Chondrocyte (in vitro differentiated cells): ENCODE measurements around the gene TMEM141. TPM values are rescaled to one million over a fixed set of nuclear protein-coding genes. Genes with fewer than 3 reads are reported as not detected.
"Not testable (repeated sequence)": the region's sequence is repeated elsewhere in the genome, so short reads cannot be mapped to it uniquely, and the experiment has no call there.

Experiments used
- DNase-seq: peaks from one replicate; pipeline ENCODE4 v3.0.0; 2021; ENCODE audit warnings: mixed read lengths, low spot score
- H3K27ac Mint-ChIP-seq: one replicate; pipeline ENCODE4 v1.8.0; 2021; ENCODE audit warnings: mild to moderate bottlenecking, moderate library complexity, mixed read lengths; ENCODE audit not compliant: unreplicated experiment
- H3K27me3 Mint-ChIP-seq: 2 replicates; pipeline ENCODE4 v1.8.0; 2021; ENCODE audit warnings: low read depth, mixed read lengths
- H3K36me3 Mint-ChIP-seq: 2 replicates; pipeline ENCODE4 v1.8.0; 2021; ENCODE audit warnings: low read depth, mixed read lengths
- H3K4me1 Mint-ChIP-seq: 2 replicates; pipeline ENCODE4 v1.8.0; 2021; ENCODE audit warnings: low read depth, mild to moderate bottlenecking, mixed read lengths
- H3K4me3 Mint-ChIP-seq: one replicate; pipeline ENCODE4 v1.8.0; 2021; ENCODE audit warnings: mild to moderate bottlenecking, moderate library complexity, mixed read lengths; ENCODE audit not compliant: unreplicated experiment
- H3K9me3 Mint-ChIP-seq: 2 replicates; pipeline ENCODE4 v1.8.0; 2021; ENCODE audit warnings: low read depth, mixed read lengths
- CTCF ChIP-seq: fragments of 200-600 bp; sonication (generic); IDR thresholded peaks from 2 replicates; pipeline ENCODE4 v1.5.0; 2021; ENCODE audit warnings: antibody characterized with exemption, mild to moderate bottlenecking, moderate library complexity
- total RNA-seq: library from RNA; stranded (reverse); gene quantifications from 3 replicates; pipeline ENCODE4 v1.2.1, GENCODE V29; 2021

Gene TMEM141
- total RNA-seq, 1 donor from 2014 or later, result 31.2 TPM

DNA sequence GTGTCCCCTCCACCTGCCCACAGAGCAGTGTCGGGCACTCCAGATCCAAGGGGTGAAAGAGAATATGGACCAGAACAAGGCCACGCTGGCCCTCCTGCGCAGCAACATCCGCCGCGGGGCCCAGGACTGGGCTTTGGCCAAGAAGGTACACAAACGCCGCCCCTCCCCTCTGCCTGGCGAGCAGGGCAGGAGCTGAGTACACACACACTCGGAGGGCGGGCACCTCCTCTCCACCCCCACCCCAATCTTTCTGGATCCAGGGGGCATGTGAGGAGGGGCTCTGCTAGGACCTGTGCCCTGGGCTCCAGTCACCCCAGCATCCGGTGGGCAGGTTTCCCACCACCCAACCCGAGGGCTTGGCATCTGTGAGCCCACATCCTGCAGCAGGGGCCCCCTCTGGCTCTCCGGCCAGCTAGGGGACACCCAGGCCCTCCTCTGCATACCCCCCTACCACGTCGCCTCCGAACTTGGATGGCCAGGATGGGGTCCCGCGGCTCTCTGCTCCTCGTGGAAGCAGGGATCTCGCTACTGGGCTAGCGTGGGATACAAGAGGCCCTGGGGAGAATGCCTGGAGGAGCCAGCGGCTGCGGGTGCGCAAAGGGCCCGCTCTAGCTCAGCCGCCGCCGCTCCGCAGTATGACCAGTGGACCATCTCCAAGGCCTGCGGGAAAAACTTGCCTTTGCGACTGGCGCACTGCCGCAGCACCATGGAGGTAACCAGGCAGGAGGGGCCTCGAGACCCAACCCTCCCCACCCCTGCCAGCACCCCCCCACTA lies 8.1 kb downstream of the TMEM141 start:
- Mint-ChIP-seq H3K36me3 (peaks cover 5% of the 10 kb centered on the region), H3K27ac (no peak overlapping the region), H3K27me3 (peaks cover 17% of the 10 kb centered on the region), H3K4me3 (no peak overlapping the region), H3K4me1 (peaks cover 28% of the 10 kb centered on the region), H3K9me3 (no peaks in the 10 kb centered on the region)
- peak; percentile 84 for DNase-seq
- no peak for TF ChIP-seq CTCF

DNA sequence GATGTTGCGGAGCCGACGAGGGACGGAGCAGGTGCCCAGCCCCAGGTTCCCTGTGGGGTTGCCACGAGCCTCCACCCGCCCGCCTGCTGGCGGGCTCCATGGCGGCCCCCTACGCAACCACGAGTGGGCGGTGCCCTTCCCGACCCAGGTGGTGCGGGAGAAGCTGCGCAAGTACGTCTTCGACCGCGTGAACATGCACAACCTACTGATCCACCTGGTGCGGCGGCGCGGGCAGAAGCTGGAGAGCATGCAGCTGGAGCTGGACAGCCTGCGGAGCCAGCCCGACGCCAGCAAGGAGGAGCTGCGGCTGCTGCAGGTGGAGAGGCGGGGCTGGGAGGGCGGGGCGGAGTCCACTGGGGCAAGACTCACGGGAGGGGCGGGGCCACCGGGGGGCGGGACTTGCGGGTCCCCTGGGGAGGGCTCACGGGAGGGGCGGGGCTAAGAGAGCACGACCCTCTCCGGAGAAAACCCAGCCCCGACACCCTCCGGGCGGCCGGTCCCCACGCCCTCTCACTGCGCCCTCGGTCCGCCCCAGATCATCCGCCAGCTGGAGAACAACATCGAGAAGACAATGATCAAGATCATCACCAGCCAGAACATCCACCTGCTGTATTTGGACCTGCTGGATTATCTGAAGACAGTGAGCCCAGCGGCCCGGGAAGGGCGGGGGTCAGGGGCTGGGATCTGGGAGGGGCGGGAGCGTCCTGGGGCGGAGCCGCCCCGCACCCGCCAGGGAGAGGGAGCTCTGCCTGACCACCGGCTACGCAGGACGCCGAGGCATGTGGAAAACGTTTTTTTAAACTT lies 8.9 kb downstream of the TMEM141 start:
- H3K36me3 Mint-ChIP-seq, result peaks cover 5% of the 10 kb centered on the region
- peaks cover 28% of the 10 kb centered on the region for H3K4me1 Mint-ChIP-seq
- DNase-seq, result peak; percentile 84
- H3K27me3 Mint-ChIP-seq, result peaks cover 17% of the 10 kb centered on the region
- H3K27ac Mint-ChIP-seq, result no peak overlapping the region
- TF ChIP-seq CTCF, result no peak
- peak overlapping the region; percentile 68 for H3K4me3 Mint-ChIP-seq
- H3K9me3 Mint-ChIP-seq, result no peaks in the 10 kb centered on the region

DNA sequence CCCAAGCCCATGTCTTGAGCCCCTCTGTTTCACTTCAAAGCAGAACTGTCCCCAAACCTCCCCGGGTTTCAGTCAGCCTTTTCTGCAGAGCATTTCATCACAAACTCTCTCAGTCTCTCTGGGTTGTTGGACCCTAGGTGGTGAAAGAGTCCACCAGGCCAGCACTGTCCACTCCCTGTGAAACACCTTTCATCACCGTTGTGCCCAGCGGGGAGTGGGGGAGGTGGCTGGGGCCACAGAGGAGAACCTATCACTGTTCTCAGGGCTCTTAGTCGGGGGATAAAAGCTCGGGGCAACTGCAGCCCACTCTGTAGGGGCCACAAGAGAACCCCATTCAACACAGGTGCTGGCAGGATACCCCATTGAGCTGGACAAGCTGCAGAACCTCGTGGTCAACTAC lies 11.2 kb downstream of the TMEM141 start:
- H3K27ac Mint-ChIP-seq, result no peak overlapping the region
- no peak for TF ChIP-seq CTCF
- DNase-seq, result peak; percentile 43
- H3K27me3 Mint-ChIP-seq, result peaks cover 17% of the 10 kb centered on the region
- H3K4me3 Mint-ChIP-seq, result no peak overlapping the region
- peaks cover 22% of the 10 kb centered on the region for H3K4me1 Mint-ChIP-seq
- no peaks in the 10 kb centered on the region for H3K9me3 Mint-ChIP-seq
- peaks cover 5% of the 10 kb centered on the region for H3K36me3 Mint-ChIP-seq

- H3K4me3 Mint-ChIP-seq, H3K27ac Mint-ChIP-seq, H3K36me3 Mint-ChIP-seq, H3K9me3 Mint-ChIP-seq: not testable (repeated sequence)
- Mint-ChIP-seq H3K4me1 (peaks cover 21% of the 10 kb centered on the region), H3K27me3 (peaks cover 17% of the 10 kb centered on the region)
- peak; percentile 66 for DNase-seq
Measured at GRCh38 chr9:136803009-136803550, 11.9 kb downstream of the TMEM141 start.

GRCh38 chr9:136803551-136804508 lies 12.7 kb downstream of the TMEM141 start:
- DNase-seq, result peak; percentile 72
- Mint-ChIP-seq H3K4me3 (no peak overlapping the region), H3K4me1 (peaks cover 22% of the 10 kb centered on the region), H3K27ac (no peak overlapping the region), H3K36me3 (peaks cover 5% of the 10 kb centered on the region), H3K9me3 (no peaks in the 10 kb centered on the region), H3K27me3 (peaks cover 17% of the 10 kb centered on the region)
- TF ChIP-seq CTCF, result no peak
